Gastroesophageal sphincter (tissue), 4 donors: ENCODE data around the gene JPT2. TPM values are rescaled to one million over a fixed set of nuclear protein-coding genes. Genes with fewer than 3 reads are reported as not detected.

Source experiments
- ATAC-seq: fragments of 150-250 bp; one replicate; pipeline ENCODE4 v1.9.1; 2016; ENCODE audit warnings: mild to moderate bottlenecking, moderate library complexity
- H3K27ac ChIP-seq, 4 donors: fragments of 200-600 bp; sonication (generic) in 3 of 4; 1 replicate in 3 of 4; 2 replicates in 1 of 4; pipeline ENCODE4 v1.5.1; 2016 to 2019
- H3K27me3 ChIP-seq: fragments of 200-600 bp; sonication (generic); one replicate; pipeline ENCODE4 v1.5.1; 2019
- H3K36me3 ChIP-seq, 2 donors: fragments of 200-600 bp; sonication (generic); one replicate each; pipeline ENCODE4 v1.5.1; 2019; ENCODE audit warnings: control low read depth in 1 of 2
- H3K4me1 ChIP-seq, 3 donors: fragments of 200-600 bp; sonication (generic); 1 replicate in 2 of 3; 2 replicates in 1 of 3; pipeline ENCODE4 v1.5.1; 2016 to 2019; ENCODE audit warnings: control low read depth in 2 of 3
- H3K4me3 ChIP-seq, 2 donors: fragments of 200-600 bp; sonication (generic); one replicate each; pipeline ENCODE4 v1.5.1; 2019; ENCODE audit warnings: mild to moderate bottlenecking in 1 of 2, moderate library complexity in 1 of 2
- H3K9me3 ChIP-seq, 3 donors: fragments of 200-600 bp; sonication (generic); one replicate each; pipeline ENCODE4 v1.5.1; 2017 to 2019; ENCODE audit warnings: control low read depth in 2 of 3
- EP300 ChIP-seq: sonication (generic); formaldehyde crosslinking; IDR thresholded peaks from one replicate; pipeline ENCODE4 v1.6.1; 2017; ENCODE audit warnings: antibody characterized with exemption, mild to moderate bottlenecking
- POLR2A ChIP-seq, 2 donors: fragments of 450-650 bp; IDR thresholded peaks; one replicate each; pipeline ENCODE4 v1.6.1; 2017; ENCODE audit warnings: antibody characterized with exemption in 2 of 2, mild to moderate bottlenecking in 2 of 2, moderate library complexity in 1 of 2
- POLR2AphosphoS5 ChIP-seq: sonication (generic); formaldehyde crosslinking; IDR thresholded peaks from one replicate; pipeline ENCODE4 v1.6.1; 2017; ENCODE audit warnings: antibody characterized with exemption
- WGBS, 2 donors: methylation state at CpG; one replicate each; pipeline ENCODE4 v1.1.5; 2018; ENCODE audit warnings: low coverage in 1 of 2; 5-methylcytosine and 5-hydroxymethylcytosine counted together
- total RNA-seq, 4 donors: library from RNA; depleted of rRNA; stranded (reverse); fragments of >200 nt; gene quantifications; one replicate each; pipeline ENCODE4 v1.1.0, GENCODE V29; 2016
- TF ChIP-seq, protein P1 (sequence below), 4 experiments: fragments of 200-600 bp in 2 of 4; fragments of 450-650 bp in 2 of 4; sonication (generic) in 1 of 4; IDR thresholded peaks; one replicate each; pipeline ENCODE4 v1.5.1; 2017 to 2019; ENCODE audit warnings: antibody characterized with exemption in 4 of 4, mild to moderate bottlenecking in 2 of 4, moderate library complexity in 2 of 4

The JPT2 gene
- total RNA-seq, 4 donors from 2014 or later, result 21.4 to 49.9 (median 31.6) TPM

- WGBS, 2 donors, result 93% methylated on average over 5 of the region's 32 CpGs; no CpG with 5 or more reads in 1 of the 2 donors
- peaks cover 0 to 84% of the 10 kb centered on the region in 2 donors for H3K36me3 ChIP-seq
- no peaks in the 10 kb centered on the region for H3K9me3 ChIP-seq
- TF ChIP-seq POLR2A (IDR thresholded peaks at IDR 0.05), result no peak
- no peak for TF ChIP-seq EP300
- TF ChIP-seq POLR2AphosphoS5, result no peak
- TF ChIP-seq, protein P1, sequence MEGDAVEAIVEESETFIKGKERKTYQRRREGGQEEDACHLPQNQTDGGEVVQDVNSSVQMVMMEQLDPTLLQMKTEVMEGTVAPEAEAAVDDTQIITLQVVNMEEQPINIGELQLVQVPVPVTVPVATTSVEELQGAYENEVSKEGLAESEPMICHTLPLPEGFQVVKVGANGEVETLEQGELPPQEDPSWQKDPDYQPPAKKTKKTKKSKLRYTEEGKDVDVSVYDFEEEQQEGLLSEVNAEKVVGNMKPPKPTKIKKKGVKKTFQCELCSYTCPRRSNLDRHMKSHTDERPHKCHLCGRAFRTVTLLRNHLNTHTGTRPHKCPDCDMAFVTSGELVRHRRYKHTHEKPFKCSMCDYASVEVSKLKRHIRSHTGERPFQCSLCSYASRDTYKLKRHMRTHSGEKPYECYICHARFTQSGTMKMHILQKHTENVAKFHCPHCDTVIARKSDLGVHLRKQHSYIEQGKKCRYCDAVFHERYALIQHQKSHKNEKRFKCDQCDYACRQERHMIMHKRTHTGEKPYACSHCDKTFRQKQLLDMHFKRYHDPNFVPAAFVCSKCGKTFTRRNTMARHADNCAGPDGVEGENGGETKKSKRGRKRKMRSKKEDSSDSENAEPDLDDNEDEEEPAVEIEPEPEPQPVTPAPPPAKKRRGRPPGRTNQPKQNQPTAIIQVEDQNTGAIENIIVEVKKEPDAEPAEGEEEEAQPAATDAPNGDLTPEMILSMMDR (IDR thresholded peaks at IDR 0.05), result no peak
- no peak overlapping the region for H3K4me3 ChIP-seq
- H3K27ac ChIP-seq, result no peak overlapping the region
- H3K27me3 ChIP-seq, result no peaks in the 10 kb centered on the region
- H3K4me1 ChIP-seq, result no peaks in the 10 kb centered on the region
- ATAC-seq, result no peak
These were observed 65.6 kb downstream of the JPT2 start for GRCh38 chr16:1743376-1744337.

- 85 to 88% methylated on average over 13 to 14 of the region's 24 CpGs for WGBS, 2 donors
These were observed 66.3 kb downstream of the JPT2 start for GRCh38 chr16:1744338-1744840.

DNA sequence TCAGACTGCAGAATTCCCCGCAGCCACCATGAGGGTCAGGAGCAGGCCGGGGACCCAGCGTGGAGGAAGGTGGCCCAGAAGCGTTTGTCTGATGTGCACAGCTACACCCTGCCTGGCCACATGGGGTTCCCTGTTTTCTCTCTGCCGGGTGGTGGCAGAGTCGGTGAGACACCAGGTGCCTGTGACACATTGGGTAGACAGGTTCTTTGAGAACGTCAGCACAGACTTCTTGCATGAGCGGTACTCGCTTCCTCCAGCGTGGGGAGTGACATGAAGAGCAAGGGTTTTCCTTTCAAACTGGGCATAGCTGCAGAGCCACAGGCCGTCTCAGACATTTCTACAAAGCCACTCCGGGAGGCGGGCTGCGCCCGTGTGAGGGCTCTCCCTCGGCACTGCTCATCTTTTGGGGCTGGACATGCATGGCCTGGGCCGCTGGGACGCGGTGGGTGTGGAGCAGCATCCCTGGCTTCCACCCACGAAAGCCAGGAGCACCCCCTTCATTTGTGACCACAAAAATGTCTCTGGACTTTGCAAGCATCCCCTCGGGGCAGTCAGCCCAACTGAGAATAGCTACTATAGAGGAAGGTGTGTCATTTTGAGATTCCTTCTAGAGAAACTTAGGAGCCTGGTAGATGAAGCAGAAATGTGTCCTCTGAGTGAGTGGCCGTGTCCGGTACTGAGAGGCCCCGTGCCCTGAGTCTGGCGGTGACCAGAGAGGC is 67.3 kb downstream of the JPT2 start:
- Histone ChIP-seq H3K4me3 (no peak overlapping the region), H3K4me1 (no peaks in the 10 kb centered on the region), H3K9me3 (no peaks in the 10 kb centered on the region), H3K27ac (no peak overlapping the region), H3K27me3 (no peaks in the 10 kb centered on the region), H3K36me3 (peaks cover 0 to 98% of the 10 kb centered on the region in 2 donors)
- ATAC-seq, result no peak
- 33% methylated on average over 1 of the region's 25 CpGs; no CpG with 5 or more reads in 1 of the 2 donors for WGBS, 2 donors
- TF ChIP-seq, protein P1 (IDR thresholded peaks at IDR 0.05), result no peak
- TF ChIP-seq POLR2A (IDR thresholded peaks at IDR 0.05) (no peak), EP300 (no peak), POLR2AphosphoS5 (no peak)

More at GRCh38 chr16:1744338-1744840, 66.3 kb downstream of the JPT2 start:
- Histone ChIP-seq H3K36me3 (peaks cover 0 to 91% of the 10 kb centered on the region in 2 donors), H3K27me3 (no peaks in the 10 kb centered on the region), H3K9me3 (no peaks in the 10 kb centered on the region), H3K4me3 (no peak overlapping the region), H3K4me1 (no peaks in the 10 kb centered on the region), H3K27ac (no peak overlapping the region)
- TF ChIP-seq POLR2A (IDR thresholded peaks at IDR 0.05) (no peak), POLR2AphosphoS5 (no peak)
- ATAC-seq, result no peak

GRCh38 chr16:1745900-1746692 is 68.0 kb downstream of the JPT2 start:
- Histone ChIP-seq H3K36me3 (peaks cover 0 to 98% of the 10 kb centered on the region in 2 donors), H3K27ac (no peak overlapping the region)

More at GRCh38 chr16:1745900-1746692, 68.0 kb downstream of the JPT2 start:
- no peak for ATAC-seq
- TF ChIP-seq EP300 (no peak), POLR2A (IDR thresholded peaks at IDR 0.05) (no peak), POLR2AphosphoS5 (no peak)
- TF ChIP-seq, protein P1 (IDR thresholded peaks at IDR 0.05), result no peak
- Histone ChIP-seq H3K4me1 (no peaks in the 10 kb centered on the region), H3K27me3 (no peaks in the 10 kb centered on the region), H3K4me3 (no peak overlapping the region), H3K9me3 (no peaks in the 10 kb centered on the region)
- WGBS, 2 donors, result 91 to 100% methylated on average over 1 to 6 of the region's 29 CpGs
